HG02852 (cell line): ENCODE measurements around the gene DIAPH3.

ENCODE experiments used
- ATAC-seq: cut with Tn5 transposase; IDR thresholded peaks from one replicate; pipeline ENCODE4 v1.9.1; 2021; ENCODE audit warnings: mild to moderate bottlenecking, moderate library complexity; ENCODE audit not compliant: unreplicated experiment

The DIAPH3 gene

GRCh38 chr13:60032851-60033250, 130.9 kb downstream of the DIAPH3 start:
- ATAC-seq = no peak

- ATAC-seq = no peak
Measured at GRCh38 chr13:60028021-60028420, 135.7 kb downstream of the DIAPH3 start.

GRCh38 chr13:60026286-60026685, 137.4 kb downstream of the DIAPH3 start:
- ATAC-seq = no peak

GRCh38 chr13:60020288-60020687, 143.4 kb downstream of the DIAPH3 start:
- no peak for ATAC-seq

- peak; percentile 84 for ATAC-seq
Measured at GRCh38 chr13:60019119-60019993, 144.4 kb downstream of the DIAPH3 start.

GRCh38 chr13:60018536-60018935, 145.2 kb downstream of the DIAPH3 start:
- no peak for ATAC-seq

- ATAC-seq = no peak
Measured at GRCh38 chr13:60016229-60016628, 147.5 kb downstream of the DIAPH3 start.

- ATAC-seq = no peak
Measured at GRCh38 chr13:60013166-60013565, 150.6 kb downstream of the DIAPH3 start.

GRCh38 chr13:60012488-60012887, 151.2 kb downstream of the DIAPH3 start:
- ATAC-seq = no peak

GRCh38 chr13:60009300-60010253, 154.2 kb downstream of the DIAPH3 start:
- ATAC-seq = no peak

- no peak for ATAC-seq
Measured at GRCh38 chr13:60001889-60002288, 161.8 kb downstream of the DIAPH3 start.

- no peak for ATAC-seq
Measured at GRCh38 chr13:60000976-60001375, 162.8 kb downstream of the DIAPH3 start.

- no peak for ATAC-seq
Measured at GRCh38 chr13:60000081-60000480, 163.6 kb downstream of the DIAPH3 start.

GRCh38 chr13:59997976-59998375, 165.8 kb downstream of the DIAPH3 start:
- ATAC-seq = no peak

GRCh38 chr13:59996461-59996980, 167.2 kb downstream of the DIAPH3 start:
- ATAC-seq = no peak

- no peak for ATAC-seq
Measured at GRCh38 chr13:59991395-59991794, 172.3 kb downstream of the DIAPH3 start.

GRCh38 chr13:59982631-59983382, 180.9 kb downstream of the DIAPH3 start:
- ATAC-seq = no peak

GRCh38 chr13:59979589-59979988, 184.1 kb downstream of the DIAPH3 start:
- no peak for ATAC-seq

- no peak for ATAC-seq
Measured at GRCh38 chr13:59978862-59979261, 184.9 kb downstream of the DIAPH3 start.

GRCh38 chr13:59976856-59977255, 186.9 kb downstream of the DIAPH3 start:
- ATAC-seq = no peak
